Memory B cell (primary cell): ENCODE measurements around the gene THBS1.

Experiments
- ATAC-seq: fragments of 150-1000 bp; cut with Tn5 transposase; 2 replicates; pipeline ENCODE4 v1.10.0; 2021; ENCODE audit warnings: low read depth, mild to moderate bottlenecking, moderate library complexity
- DNase-seq, 2 donors: peaks; one replicate each; pipeline ENCODE4 v3.0.0; 2022; ENCODE audit warnings: low spot score in 2 of 2
- H3K27ac Mint-ChIP-seq: one replicate; pipeline ENCODE4 v1.8.0; 2022; ENCODE audit warnings: mild to moderate bottlenecking, moderate library complexity, mixed read lengths
- H3K27me3 Mint-ChIP-seq: one replicate; pipeline ENCODE4 v1.8.0; 2022; ENCODE audit warnings: mixed read lengths
- H3K36me3 Mint-ChIP-seq: one replicate; pipeline ENCODE4 v1.8.0; 2022; ENCODE audit warnings: mild to moderate bottlenecking, mixed read lengths
- H3K4me1 Mint-ChIP-seq: one replicate; pipeline ENCODE4 v1.8.0; 2022; ENCODE audit warnings: mixed read lengths
- H3K4me3 Mint-ChIP-seq: one replicate; pipeline ENCODE4 v1.8.0; 2022; ENCODE audit warnings: mild to moderate bottlenecking, moderate library complexity, mixed read lengths
- H3K9me3 Mint-ChIP-seq: one replicate; pipeline ENCODE4 v1.8.0; 2022; ENCODE audit warnings: mixed read lengths

THBS1 gene

DNA sequence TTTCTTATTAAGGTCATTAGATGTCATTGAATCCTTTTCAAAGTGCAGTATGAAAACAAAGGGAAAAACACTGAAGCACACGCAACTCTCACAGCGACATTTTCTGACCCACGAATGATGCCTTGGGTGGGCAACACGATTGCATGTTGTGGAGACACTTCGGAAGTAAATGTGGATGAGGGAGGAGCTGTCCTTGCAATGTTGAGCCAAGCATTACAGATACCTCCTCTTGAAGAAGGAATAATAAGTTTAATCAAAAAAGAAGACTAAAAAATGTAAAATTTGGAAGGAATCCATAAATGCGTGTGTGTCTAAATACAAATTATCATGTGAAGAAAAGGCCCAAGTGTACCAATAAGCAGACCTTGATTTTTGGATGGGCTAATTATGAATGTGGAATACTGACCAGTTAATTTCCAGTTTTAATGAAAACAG, 16.9 kb downstream of the THBS1 start:
- Mint-ChIP-seq H3K4me3 (no peak overlapping the region), H3K9me3 (no peaks in the 10 kb centered on the region), H3K4me1 (peaks cover 2% of the 10 kb centered on the region), H3K27ac (no peak overlapping the region), H3K36me3 (no peaks in the 10 kb centered on the region), H3K27me3 (peaks cover 5% of the 10 kb centered on the region)
- DNase-seq (no peak), ATAC-seq (no peak)

DNA sequence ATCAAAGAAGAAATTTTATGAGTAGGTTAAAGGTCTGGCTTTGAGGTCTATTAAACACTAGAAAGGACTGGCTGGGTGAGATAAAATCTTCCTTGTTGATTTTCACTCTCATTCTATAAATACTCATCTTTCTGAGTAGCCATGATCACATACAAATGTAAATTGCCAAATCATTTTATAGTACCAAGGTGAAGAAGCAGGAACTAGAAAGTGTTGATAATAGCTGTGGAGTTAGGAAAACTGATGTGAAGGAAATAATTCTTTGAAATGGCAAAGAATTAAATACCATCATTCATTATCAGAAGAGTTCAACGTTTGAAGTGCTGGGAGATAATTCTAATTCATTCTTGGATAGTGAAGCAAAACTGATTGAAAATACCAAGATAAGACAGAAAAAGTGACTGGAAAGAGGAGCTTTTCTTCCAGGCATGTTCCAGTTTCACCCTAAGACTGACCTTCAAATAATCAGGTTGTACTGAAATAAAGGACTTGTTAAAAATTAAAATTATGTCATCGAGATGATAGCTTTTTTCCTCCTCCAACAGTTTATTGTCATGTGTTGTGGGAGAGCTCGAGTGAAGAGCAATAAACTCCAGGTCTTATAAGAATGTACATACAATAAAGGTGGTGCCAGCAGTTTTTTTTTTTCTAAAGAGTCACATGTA, 17.4 kb downstream of the THBS1 start:
- Mint-ChIP-seq H3K4me3 (no peak overlapping the region), H3K9me3 (no peaks in the 10 kb centered on the region), H3K27ac (no peak overlapping the region), H3K36me3 (no peaks in the 10 kb centered on the region), H3K4me1 (peaks cover 2% of the 10 kb centered on the region), H3K27me3 (peaks cover 5% of the 10 kb centered on the region)
- ATAC-seq (no peak), DNase-seq (no peak)

DNA sequence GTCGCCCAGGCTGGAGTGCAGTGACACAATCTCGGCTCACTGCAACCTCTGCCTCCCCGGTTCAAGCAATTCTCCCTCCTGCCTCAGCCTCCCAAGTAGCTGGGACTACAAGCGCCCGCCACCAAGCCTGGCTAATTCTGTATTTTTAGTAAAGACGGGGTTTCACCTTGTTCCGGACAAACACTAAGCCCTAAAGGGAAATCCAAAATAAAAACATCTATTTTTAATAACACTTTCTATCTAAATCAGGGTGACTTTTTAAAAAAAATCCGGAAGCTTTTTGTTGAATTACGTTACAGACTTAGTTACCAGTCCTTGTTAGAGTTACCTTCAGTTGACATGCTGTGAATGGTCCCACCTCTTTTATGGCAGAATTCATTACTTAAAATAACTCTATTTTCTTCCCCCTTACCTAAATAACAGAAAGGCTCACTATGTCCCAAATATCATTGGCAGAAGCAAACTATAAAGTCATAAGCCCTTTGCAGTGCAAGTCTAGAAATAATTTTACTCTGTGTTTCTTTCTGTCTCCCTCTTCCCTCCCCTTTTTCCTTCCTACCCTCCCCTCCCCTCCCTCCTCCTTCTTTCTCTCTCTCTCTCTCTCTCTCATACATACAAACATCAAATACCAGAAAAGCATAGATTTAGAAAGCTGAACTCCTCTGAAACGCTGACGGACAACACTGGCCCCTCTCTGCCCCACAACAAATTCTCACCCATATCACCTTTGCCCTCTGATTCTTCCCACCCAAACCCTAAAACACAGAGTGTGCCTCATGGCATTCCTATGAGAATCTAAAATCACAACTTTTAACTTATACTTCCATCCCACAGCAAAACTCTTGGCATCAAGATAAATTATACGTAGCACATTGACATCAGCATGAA, 18.3 kb downstream of the THBS1 start:
- H3K9me3 Mint-ChIP-seq: no peaks in the 10 kb centered on the region
- no peaks in the 10 kb centered on the region for H3K36me3 Mint-ChIP-seq
- no peak overlapping the region for H3K4me3 Mint-ChIP-seq
- H3K27ac Mint-ChIP-seq: no peak overlapping the region
- ATAC-seq (no peak), DNase-seq (no peak)
- peaks cover 3% of the 10 kb centered on the region for H3K27me3 Mint-ChIP-seq
- no peaks in the 10 kb centered on the region for H3K4me1 Mint-ChIP-seq

DNA sequence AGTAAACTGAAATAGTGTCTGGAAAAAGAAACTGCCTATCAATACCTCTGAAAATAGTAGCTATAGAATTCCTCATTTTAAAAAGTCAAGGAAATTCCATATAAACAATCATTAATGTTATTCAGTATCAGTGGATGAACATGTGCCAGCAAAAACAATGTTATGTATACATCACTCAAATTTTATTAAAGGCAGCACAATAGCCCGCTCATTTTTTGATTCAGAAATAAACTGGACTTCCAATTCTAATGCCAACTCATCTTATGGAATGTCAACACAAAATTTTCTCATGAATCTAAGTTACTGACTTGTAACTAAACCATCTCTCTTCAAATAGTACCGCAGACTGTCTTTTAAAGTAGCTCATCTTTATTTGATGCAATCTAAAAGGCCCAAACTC, 19.0 kb downstream of the THBS1 start:
- Mint-ChIP-seq H3K9me3 (no peaks in the 10 kb centered on the region), H3K4me1 (no peaks in the 10 kb centered on the region), H3K27ac (no peak overlapping the region), H3K36me3 (no peaks in the 10 kb centered on the region), H3K27me3 (peaks cover 3% of the 10 kb centered on the region), H3K4me3 (no peak overlapping the region)
- no peak for ATAC-seq
- no peak for DNase-seq

DNA sequence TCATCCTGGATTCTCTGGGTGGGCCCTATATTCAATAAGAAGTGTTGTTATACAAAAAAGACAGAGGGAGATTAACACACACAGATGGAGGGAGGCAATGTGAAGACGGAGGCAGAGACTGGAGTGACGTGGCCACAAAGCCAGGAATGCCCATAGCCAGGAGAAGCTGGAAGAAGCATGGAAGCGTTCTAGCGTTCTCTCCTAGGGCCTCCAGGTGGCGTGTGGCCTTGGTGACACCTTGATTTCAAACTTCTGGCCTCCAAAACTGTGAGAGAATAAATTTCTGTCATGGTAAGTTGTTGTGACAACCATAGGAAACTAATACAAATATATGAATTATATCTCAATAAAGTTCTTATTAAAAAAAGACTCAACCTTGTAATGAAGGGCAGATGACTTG, 21.3 kb downstream of the THBS1 start:
- ATAC-seq (no peak), DNase-seq (no peak)
- Mint-ChIP-seq H3K4me3 (no peak overlapping the region), H3K4me1 (no peaks in the 10 kb centered on the region), H3K27me3 (peaks cover 5% of the 10 kb centered on the region), H3K36me3 (no peaks in the 10 kb centered on the region), H3K9me3 (no peaks in the 10 kb centered on the region), H3K27ac (no peak overlapping the region)

DNA sequence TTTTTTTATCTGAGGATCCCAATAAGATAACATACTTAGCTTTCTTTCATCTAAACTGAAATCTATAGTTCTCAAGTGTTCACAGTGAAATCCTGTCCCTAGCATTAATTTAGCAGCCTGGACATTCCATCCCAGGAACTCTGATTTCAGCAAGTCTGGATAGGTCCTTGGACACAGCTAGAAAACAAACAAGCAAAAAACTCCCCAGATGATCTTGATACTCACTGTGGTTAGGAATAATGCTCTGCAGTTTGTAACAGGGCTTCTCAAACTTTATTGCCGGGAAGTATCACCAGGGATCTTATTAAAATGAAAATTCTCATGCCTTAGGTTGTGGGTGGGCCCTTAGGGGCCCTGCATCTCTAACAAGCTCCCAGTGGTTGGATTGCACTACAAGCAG, 24.3 kb downstream of the THBS1 start:
- Mint-ChIP-seq H3K27ac (no peak overlapping the region), H3K4me1 (no peaks in the 10 kb centered on the region), H3K36me3 (no peaks in the 10 kb centered on the region), H3K4me3 (no peak overlapping the region), H3K9me3 (no peaks in the 10 kb centered on the region), H3K27me3 (peaks cover 5% of the 10 kb centered on the region)
- no peak for ATAC-seq
- no peak for DNase-seq

DNA sequence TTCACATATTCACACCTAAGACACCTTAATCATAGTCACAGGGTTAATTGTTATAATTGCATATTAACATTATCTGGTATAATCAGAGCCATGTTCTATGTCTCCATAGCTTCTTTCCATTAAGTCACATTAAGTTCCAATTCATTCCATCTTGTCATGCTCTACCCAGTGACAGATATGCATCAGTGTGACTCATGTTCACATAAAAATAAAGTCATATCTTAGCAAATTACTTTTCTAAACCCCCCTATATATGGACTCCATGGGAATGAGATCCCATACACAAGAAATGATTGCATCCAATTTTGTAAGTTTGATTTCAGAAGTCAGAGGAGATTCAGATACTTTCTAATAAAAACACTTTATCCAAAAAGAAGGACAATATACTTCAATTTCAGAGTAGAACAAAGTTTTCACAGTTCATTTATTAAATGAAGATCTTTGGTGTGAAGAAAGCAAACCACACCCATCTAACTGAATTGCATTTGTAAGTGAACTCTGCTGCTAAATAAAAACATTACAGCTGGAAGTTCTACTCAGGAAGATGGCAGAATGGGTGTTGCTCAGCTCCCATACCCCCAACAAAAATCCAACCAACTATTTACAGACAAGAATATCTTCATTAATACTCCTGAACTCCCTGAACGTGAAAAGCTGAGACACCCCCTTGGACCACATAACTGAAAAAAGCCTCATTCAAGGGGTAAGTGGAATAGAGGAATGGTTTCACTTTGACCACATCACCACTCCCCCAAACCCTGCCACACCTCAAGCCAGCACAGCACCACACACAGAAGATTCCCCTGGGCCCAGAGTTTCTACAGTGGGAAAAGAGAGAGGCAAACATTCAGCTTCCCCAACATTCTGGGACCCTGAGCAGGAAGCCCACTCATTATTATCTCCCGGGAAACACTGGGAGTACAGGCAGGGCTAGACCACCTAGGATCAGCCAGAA, 27.6 kb downstream of the THBS1 start:
- DNase-seq (no peak), ATAC-seq (no peak)
- peaks cover 7% of the 10 kb centered on the region for H3K27me3 Mint-ChIP-seq
- H3K36me3 Mint-ChIP-seq: peaks cover 6% of the 10 kb centered on the region
- no peak overlapping the region for H3K27ac Mint-ChIP-seq
- peaks cover 15% of the 10 kb centered on the region for H3K9me3 Mint-ChIP-seq
- no peak overlapping the region for H3K4me3 Mint-ChIP-seq
- no peaks in the 10 kb centered on the region for H3K4me1 Mint-ChIP-seq

DNA sequence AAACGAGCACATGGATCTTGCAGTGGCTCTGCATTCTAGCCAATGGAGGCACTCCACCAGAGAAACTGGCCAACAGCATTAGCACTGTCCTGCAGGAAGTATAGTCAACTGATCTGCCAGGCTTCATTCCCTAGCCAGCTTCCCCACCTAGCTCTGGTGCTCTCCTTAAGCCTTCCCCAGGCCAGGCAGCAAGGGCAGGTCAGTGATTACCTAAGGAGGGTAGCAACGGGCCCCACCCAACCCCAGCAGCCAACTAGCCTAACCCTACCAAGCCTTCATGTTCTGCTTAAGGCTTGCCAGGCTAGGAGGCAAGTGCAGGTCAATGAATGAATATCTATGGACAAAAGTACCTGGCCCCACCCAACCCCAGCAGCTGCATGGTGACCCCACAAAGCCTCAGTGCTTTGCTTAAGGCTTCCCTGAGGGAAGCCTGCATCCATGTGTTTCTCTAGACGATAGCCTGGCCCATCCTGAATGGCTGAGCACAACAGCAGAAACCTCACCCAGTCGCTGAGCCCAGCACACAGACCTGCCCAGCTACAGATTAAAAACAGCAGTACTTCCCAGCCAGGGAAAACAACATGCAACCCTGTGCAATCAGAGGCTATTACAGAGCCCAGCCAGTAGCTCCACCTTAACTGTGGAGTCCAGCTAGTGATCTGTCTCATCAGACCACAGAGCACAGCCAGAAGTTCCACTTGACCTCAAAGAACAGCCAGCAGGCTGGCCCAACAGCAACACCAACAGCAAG, 28.5 kb downstream of the THBS1 start:
- ATAC-seq: no peak
- Mint-ChIP-seq H3K36me3 (peaks cover 6% of the 10 kb centered on the region), H3K4me1 (no peaks in the 10 kb centered on the region), H3K4me3 (no peak overlapping the region), H3K9me3 (peaks cover 16% of the 10 kb centered on the region), H3K27ac (no peak overlapping the region), H3K27me3 (peaks cover 7% of the 10 kb centered on the region)
- no peak for DNase-seq

DNA sequence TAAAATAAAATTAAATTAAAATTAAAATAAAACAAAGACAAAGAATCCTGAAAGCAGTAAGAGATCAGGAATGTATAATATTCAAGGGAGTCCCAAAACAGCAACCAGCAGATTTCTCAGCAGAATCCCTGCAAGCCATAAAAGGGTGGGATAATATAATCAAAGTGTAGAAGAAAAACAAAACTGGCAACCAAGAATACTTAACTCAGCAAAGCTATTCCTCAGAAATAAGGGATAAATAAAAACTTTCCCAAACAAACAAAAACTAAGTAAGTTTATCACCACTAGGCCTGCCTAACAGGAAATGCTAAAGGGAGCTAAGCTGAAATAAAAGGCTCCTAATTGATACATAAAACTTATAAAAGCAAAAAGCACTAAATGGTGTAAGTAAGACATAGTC, 29.8 kb downstream of the THBS1 start:
- DNase-seq: no peak
- Mint-ChIP-seq H3K36me3 (peaks cover 6% of the 10 kb centered on the region), H3K4me3 (no peak overlapping the region), H3K4me1 (no peaks in the 10 kb centered on the region), H3K27me3 (peaks cover 7% of the 10 kb centered on the region), H3K9me3 (peaks cover 16% of the 10 kb centered on the region), H3K27ac (no peak overlapping the region)
- no peak for ATAC-seq

DNA sequence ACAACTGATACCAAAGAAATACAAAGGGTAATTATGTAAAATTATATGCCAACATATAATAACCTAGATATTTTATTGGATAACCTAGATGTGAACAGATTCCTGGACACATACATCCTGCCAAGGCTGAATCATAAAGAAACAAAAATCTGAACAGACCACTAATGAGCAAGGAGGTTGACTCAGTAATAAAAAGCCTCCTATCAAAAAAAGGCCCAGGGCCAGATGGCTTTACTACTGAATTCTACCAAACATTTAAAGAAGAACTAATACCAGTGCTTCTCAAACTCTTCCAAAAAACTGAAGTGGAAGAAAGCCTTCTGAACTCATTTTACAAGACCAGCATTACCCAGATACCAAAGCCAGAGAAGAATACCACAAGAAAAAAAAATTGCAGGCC, 32.4 kb downstream of the THBS1 start:
- H3K9me3 Mint-ChIP-seq: peaks cover 16% of the 10 kb centered on the region
- H3K27ac Mint-ChIP-seq: no peak overlapping the region
- H3K36me3 Mint-ChIP-seq: peaks cover 6% of the 10 kb centered on the region
- ATAC-seq (no peak), DNase-seq (no peak)
- H3K27me3 Mint-ChIP-seq: peaks cover 4% of the 10 kb centered on the region
- H3K4me3 Mint-ChIP-seq: no peak overlapping the region
- no peaks in the 10 kb centered on the region for H3K4me1 Mint-ChIP-seq

DNA sequence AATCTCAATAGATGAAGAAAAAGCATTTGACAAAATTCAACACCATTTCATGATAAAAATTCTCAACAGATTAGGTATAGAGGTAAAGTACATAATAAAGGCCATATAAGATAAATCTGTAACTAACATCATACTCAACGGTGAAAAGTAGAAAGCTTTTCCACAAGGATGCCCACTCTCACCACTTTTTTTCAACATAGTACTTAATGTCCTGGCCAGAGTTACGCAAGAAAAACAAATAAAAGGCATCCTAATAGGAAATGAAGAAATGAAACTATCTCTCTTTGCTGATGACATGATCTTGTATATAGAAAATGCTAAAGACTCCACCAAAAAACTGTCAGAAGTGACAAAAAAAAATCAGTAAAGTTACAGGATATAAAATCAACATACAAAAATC, 33.0 kb downstream of the THBS1 start:
- ATAC-seq: no peak
- Mint-ChIP-seq H3K27me3 (peaks cover 4% of the 10 kb centered on the region), H3K27ac (no peak overlapping the region), H3K4me1 (no peaks in the 10 kb centered on the region), H3K36me3 (peaks cover 6% of the 10 kb centered on the region), H3K9me3 (peaks cover 16% of the 10 kb centered on the region), H3K4me3 (no peak overlapping the region)
- no peak for DNase-seq

DNA sequence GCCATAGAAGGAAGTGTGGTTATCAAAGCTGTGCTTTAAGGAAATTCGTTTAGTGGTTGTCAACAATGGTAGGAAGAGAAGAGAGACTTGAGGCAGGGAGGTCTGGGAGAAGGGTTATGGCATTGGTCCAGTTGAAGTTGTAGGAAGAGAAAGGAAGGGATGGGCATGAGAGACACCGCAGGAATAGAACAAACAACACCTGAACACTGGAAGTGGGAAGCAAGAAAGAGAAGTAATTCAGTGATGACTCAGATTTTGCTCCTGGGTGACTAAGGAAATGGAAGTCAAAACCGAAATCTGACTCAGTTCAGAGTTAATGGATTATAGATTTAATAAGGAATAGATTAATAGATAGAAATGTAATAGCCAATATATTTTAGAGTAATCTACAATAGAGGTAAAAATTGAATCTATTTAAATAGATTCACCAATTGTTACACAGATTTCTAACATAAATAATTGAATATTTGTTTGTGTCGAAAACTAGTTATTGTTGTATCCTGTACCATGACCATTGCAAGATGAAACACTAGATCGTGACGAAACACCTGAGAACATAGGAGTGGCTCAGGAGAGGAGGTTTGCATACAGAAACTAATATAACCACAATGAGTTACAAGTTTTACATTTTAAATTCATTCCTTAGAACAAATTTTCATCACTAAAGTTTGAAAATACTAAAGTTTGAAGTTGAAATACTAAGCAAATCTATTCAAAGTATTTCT, 36.0 kb downstream of the THBS1 start:
- Mint-ChIP-seq H3K4me3 (no peak overlapping the region), H3K27me3 (peaks cover 3% of the 10 kb centered on the region), H3K36me3 (peaks cover 5% of the 10 kb centered on the region), H3K9me3 (peaks cover 12% of the 10 kb centered on the region), H3K27ac (no peak overlapping the region), H3K4me1 (no peaks in the 10 kb centered on the region)
- DNase-seq (no peak), ATAC-seq (no peak)
